Measurements from ENCODE around the gene TXNRD1. TPM values are rescaled to one million over a fixed set of nuclear protein-coding genes. Genes with fewer than 3 reads are reported as not detected.

The TXNRD1 gene
- total RNA-seq, 2 donors from 2014 or later: 87.6 to 115 TPM

- H3K9me3 ChIP-seq: no peaks in the 10 kb centered on the region
- no peak for DNase-seq (ENCODE audit: low spot score)
- intact Hi-C loops (cut with DNase I): no loop called here
- H3K27me3 ChIP-seq (replicated peaks; ENCODE audit: insufficient read depth): no peaks in the 10 kb centered on the region
- H3K4me1 ChIP-seq (replicated peaks): no peaks in the 10 kb centered on the region
- 95% methylated on average over 1 of the region's 1 CpG for WGBS
- peaks cover 0 to 9% of the 10 kb centered on the region in 2 donors for H3K36me3 ChIP-seq
- H3K27ac ChIP-seq: no peak overlapping the region
- no peak overlapping the region for H3K4me3 ChIP-seq
- TF ChIP-seq POLR2A (IDR thresholded peaks at IDR 0.05): no peak
- TF ChIP-seq, protein P1, sequence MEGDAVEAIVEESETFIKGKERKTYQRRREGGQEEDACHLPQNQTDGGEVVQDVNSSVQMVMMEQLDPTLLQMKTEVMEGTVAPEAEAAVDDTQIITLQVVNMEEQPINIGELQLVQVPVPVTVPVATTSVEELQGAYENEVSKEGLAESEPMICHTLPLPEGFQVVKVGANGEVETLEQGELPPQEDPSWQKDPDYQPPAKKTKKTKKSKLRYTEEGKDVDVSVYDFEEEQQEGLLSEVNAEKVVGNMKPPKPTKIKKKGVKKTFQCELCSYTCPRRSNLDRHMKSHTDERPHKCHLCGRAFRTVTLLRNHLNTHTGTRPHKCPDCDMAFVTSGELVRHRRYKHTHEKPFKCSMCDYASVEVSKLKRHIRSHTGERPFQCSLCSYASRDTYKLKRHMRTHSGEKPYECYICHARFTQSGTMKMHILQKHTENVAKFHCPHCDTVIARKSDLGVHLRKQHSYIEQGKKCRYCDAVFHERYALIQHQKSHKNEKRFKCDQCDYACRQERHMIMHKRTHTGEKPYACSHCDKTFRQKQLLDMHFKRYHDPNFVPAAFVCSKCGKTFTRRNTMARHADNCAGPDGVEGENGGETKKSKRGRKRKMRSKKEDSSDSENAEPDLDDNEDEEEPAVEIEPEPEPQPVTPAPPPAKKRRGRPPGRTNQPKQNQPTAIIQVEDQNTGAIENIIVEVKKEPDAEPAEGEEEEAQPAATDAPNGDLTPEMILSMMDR (IDR thresholded peaks at IDR 0.05): no peak
- no peak for TF ChIP-seq POLR2AphosphoS5 (IDR thresholded peaks at IDR 0.05)
Measured at GRCh38 chr12:104314242-104314614, 98.6 kb downstream of the TXNRD1 start.

DNA sequence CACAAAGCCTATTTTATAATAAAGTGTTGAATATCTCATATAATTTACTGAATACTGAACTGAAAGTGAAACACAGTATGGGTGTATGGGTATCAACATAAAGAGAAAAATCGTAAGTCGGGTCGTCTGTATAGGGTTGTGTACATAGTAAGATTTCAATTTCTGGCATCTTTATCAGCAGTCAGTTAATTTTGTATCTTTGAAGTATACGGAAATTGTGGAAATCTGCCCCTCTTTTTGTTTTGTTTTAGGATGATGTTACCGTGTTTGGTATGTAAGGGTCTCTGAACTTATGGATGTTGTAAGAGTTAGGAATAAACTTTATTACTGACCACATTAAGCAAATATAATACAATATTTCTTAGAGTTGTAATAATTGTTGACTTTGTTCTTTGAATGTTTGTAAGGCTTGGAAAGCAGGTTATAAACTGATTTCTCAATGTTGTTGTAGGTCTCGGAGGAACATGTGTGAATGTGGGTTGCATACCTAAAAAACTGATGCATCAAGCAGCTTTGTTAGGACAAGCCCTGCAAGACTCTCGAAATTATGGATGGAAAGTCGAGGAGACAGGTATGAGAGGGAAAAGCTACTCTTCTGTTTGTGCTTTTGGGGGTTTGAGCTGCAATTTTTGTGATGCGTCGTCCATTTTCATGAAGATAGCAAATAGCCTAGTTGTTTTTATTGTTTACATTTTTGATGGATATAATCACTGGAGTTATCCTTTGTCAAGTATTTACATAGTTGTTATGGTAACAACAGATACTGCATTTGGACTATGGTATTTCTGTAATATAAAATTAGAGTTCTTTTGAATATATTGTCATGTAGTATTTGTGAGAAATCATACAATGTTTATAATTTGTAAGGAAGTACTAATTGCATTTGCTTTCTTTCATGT, 100.0 kb downstream of the TXNRD1 start:
- H3K27ac ChIP-seq: no peak overlapping the region
- H3K27me3 ChIP-seq (replicated peaks; ENCODE audit: insufficient read depth): no peaks in the 10 kb centered on the region
- no peak for DNase-seq (ENCODE audit: low spot score)
- H3K4me1 ChIP-seq (replicated peaks): no peaks in the 10 kb centered on the region
- intact Hi-C loops (cut with DNase I): no loop called here
- peaks cover 0 to 12% of the 10 kb centered on the region in 2 donors for H3K36me3 ChIP-seq
- H3K4me3 ChIP-seq: no peak overlapping the region
- TF ChIP-seq, protein P1 (IDR thresholded peaks at IDR 0.05): no peak
- TF ChIP-seq POLR2AphosphoS5 (IDR thresholded peaks at IDR 0.05) (no peak), POLR2A (IDR thresholded peaks at IDR 0.05) (no peak)
- 77% methylated on average over 10 of the region's 10 CpGs for WGBS
- H3K9me3 ChIP-seq: no peaks in the 10 kb centered on the region

DNA sequence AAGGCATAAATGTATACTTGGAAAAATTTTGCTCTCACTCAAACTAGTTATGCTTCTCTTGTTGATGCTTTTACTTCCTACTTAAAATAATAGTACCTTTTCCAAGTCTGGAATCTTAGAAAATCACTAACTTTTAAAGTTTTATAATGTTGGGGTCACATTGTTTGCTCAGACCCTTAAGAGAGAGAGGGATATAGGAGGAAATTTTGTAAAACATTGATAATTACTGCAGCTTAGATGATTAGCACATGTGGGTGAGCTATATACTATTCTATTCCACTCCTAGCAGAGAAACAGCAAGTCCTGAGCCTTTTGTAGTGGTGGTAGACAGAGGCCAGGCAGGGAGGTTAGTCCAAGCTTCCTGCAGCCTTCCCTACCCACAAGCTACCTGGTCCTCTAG, 101.4 kb downstream of the TXNRD1 start:
- TF ChIP-seq, protein P1 (IDR thresholded peaks at IDR 0.05): no peak
- no peak for TF ChIP-seq POLR2A (IDR thresholded peaks at IDR 0.05)
- no peak for TF ChIP-seq POLR2AphosphoS5 (IDR thresholded peaks at IDR 0.05)
- DNase-seq (ENCODE audit: low spot score): no peak
- Histone ChIP-seq H3K36me3 (peaks cover 0 to 6% of the 10 kb centered on the region in 2 donors), H3K4me3 (no peak overlapping the region), H3K27ac (no peak overlapping the region), H3K9me3 (no peaks in the 10 kb centered on the region), H3K27me3 (replicated peaks; ENCODE audit: insufficient read depth) (no peaks in the 10 kb centered on the region), H3K4me1 (replicated peaks) (no peaks in the 10 kb centered on the region)
- intact Hi-C loops (cut with DNase I): no loop called here

GRCh38 chr12:104317538-104318210, 102.1 kb downstream of the TXNRD1 start:
- H3K36me3 ChIP-seq: peaks cover 0 to 4% of the 10 kb centered on the region in 2 donors
- intact Hi-C loops (cut with DNase I): no loop called here
- WGBS: 94% methylated on average over 7 of the region's 7 CpGs

More at GRCh38 chr12:104317538-104318210, 102.1 kb downstream of the TXNRD1 start:
- no peaks in the 10 kb centered on the region for H3K27me3 ChIP-seq (replicated peaks; ENCODE audit: insufficient read depth)
- no peak for DNase-seq (ENCODE audit: low spot score)
- H3K9me3 ChIP-seq: no peaks in the 10 kb centered on the region
- no peaks in the 10 kb centered on the region for H3K4me1 ChIP-seq (replicated peaks)
- no peak for TF ChIP-seq POLR2AphosphoS5 (IDR thresholded peaks at IDR 0.05)
- no peak for TF ChIP-seq POLR2A (IDR thresholded peaks at IDR 0.05)
- TF ChIP-seq, protein P1 (IDR thresholded peaks at IDR 0.05): no peak
- H3K4me3 ChIP-seq: no peak overlapping the region
- no peak overlapping the region for H3K27ac ChIP-seq

All from prostate gland (tissue), 2 donors.